Left kidney (tissue), 2 donors: ENCODE measurements around the gene PGBD1. TPM values are rescaled to one million over a fixed set of nuclear protein-coding genes. Genes with fewer than 3 reads are reported as not detected.

ENCODE experiments used
- DNase-seq: peaks from one replicate; pipeline ENCODE4 v3.0.0-alpha.2; 2013
- polyA plus RNA-seq: library from polyadenylated mRNA; unstranded; fragments of 120-200 nt; gene quantifications from one replicate; pipeline ENCODE4 v1.2.1, GENCODE V29; 2013; ENCODE audit not compliant: insufficient read length

PGBD1 gene
- polyA plus RNA-seq, 1 donor = 13.4 TPM

- peak; percentile 30 for DNase-seq
These were observed 53.1 kb downstream of the PGBD1 start for GRCh38 chr6:28334286-28335039.

- DNase-seq = no peak
These were observed 53.7 kb downstream of the PGBD1 start for GRCh38 chr6:28335040-28335563.

- peak; percentile 99 for DNase-seq
These were observed 54.4 kb downstream of the PGBD1 start, which contains the start of gene ZSCAN31 for GRCh38 chr6:28335564-28336283. ZSCAN31 (minus strand) TSS chr6:28336148; CDS start chr6:28329683, 6,465 bp downstream.

- DNase-seq = peak; percentile 78
These were observed 55.1 kb downstream of the PGBD1 start for GRCh38 chr6:28336284-28337120.

- DNase-seq = peak; percentile 37
These were observed 55.7 kb downstream of the PGBD1 start for GRCh38 chr6:28337121-28337520.

- DNase-seq = no peak
These were observed 59.1 kb downstream of the PGBD1 start for GRCh38 chr6:28340310-28341095.

- DNase-seq = no peak
These were observed 62.7 kb downstream of the PGBD1 start for GRCh38 chr6:28343898-28344677.

GRCh38 chr6:28345201-28345600 is 63.8 kb downstream of the PGBD1 start:
- DNase-seq = no peak

GRCh38 chr6:28347119-28347518 is 65.7 kb downstream of the PGBD1 start:
- no peak for DNase-seq

GRCh38 chr6:28349344-28349891 is 68.0 kb downstream of the PGBD1 start:
- DNase-seq = no peak

GRCh38 chr6:28349892-28350737 is 68.7 kb downstream of the PGBD1 start, which contains the start of gene ZKSCAN3:
ZKSCAN3 (plus strand) TSS chr6:28349947; CDS start chr6:28359587, 9,640 bp downstream.
- DNase-seq = peak; percentile 89

GRCh38 chr6:28351087-28351486 is 69.7 kb downstream of the PGBD1 start:
- no peak for DNase-seq

GRCh38 chr6:28351493-28351925 is 70.1 kb downstream of the PGBD1 start:
- no peak for DNase-seq

Other genes with a start within 250 kb of the PGBD1 start
- gene ZNF165, start 201.0 kb upstream of the PGBD1 start, polyA plus RNA-seq = 4.9 TPM
- 13.1 TPM for gene ZSCAN16, start 157.0 kb upstream of the PGBD1 start, polyA plus RNA-seq
- 53.5 TPM for gene ZKSCAN8, start 139.7 kb upstream of the PGBD1 start, polyA plus RNA-seq
- gene ZSCAN9, start 56.3 kb upstream of the PGBD1 start, polyA plus RNA-seq = 42.1 TPM
- gene ZKSCAN4, start 29.3 kb upstream of the PGBD1 start, polyA plus RNA-seq = 11.6 TPM
- gene NKAPL, start 22.3 kb upstream of the PGBD1 start, polyA plus RNA-seq = 2.9 TPM
- 47.8 TPM for gene ZSCAN26, start 14.4 kb upstream of the PGBD1 start, polyA plus RNA-seq
- gene ZSCAN31, start 54.6 kb downstream of the PGBD1 start, polyA plus RNA-seq = 12.0 TPM
- gene ZKSCAN3, start 68.4 kb downstream of the PGBD1 start, polyA plus RNA-seq = 13.1 TPM
- gene ZSCAN12, start 118.2 kb downstream of the PGBD1 start, polyA plus RNA-seq = 17.0 TPM
- gene ZSCAN23, start 161.9 kb downstream of the PGBD1 start, polyA plus RNA-seq = 16.5 TPM
- not detected for gene GPX6, start 234.2 kb downstream of the PGBD1 start, polyA plus RNA-seq
- not detected for gene GPX5, start 244.3 kb downstream of the PGBD1 start, polyA plus RNA-seq